GM23338 (cell line): ENCODE measurements around the gene ENPP4. TPM values are rescaled to one million over a fixed set of nuclear protein-coding genes. Genes with fewer than 3 reads are reported as not detected.
A peak's percentile ranks its signal among the peaks of the same experiment; 100 is the strongest.

Source experiments
- ATAC-seq: fragments of 200-7000 bp; cut with Tn5 transposase; 3 replicates; pipeline ENCODE4 v1.9.1; 2020
- DNase-seq: peaks from one replicate; pipeline ENCODE4 v3.0.0-alpha.2; 2015; ENCODE audit warnings: low spot score
- H2AFZ ChIP-seq: fragments of 200-600 bp; sonication (generic); 2 replicates; pipeline ENCODE4 v1.8.0; 2016; ENCODE audit warnings: antibody characterized with exemption, mild to moderate bottlenecking, moderate library complexity
- H3F3A ChIP-seq: fragments of 200-600 bp; sonication (generic); replicated peaks from 2 replicates; pipeline ENCODE4 v1.8.0; 2017; ENCODE audit warnings: antibody characterized with exemption, mixed run types, low read depth
- H3K27ac ChIP-seq: fragments of 200-600 bp; sonication (generic); 2 replicates; pipeline ENCODE4 v1.6.1; 2016; ENCODE audit warnings: low read depth
- H3K27me3 ChIP-seq: fragments of 200-600 bp; sonication (generic); 2 replicates; pipeline ENCODE4 v1.8.0; 2016; ENCODE audit warnings: mild to moderate bottlenecking, mixed run types, moderate library complexity; ENCODE audit not compliant: insufficient read depth
- H3K36me3 ChIP-seq: fragments of 200-600 bp; sonication (generic); 2 replicates; pipeline ENCODE4 v1.8.0; 2016; ENCODE audit warnings: mild to moderate bottlenecking; ENCODE audit not compliant: insufficient read depth
- H3K4me1 ChIP-seq: fragments of 200-600 bp; sonication (generic); 2 replicates; pipeline ENCODE4 v1.8.0; 2016; ENCODE audit warnings: mild to moderate bottlenecking, moderate library complexity; ENCODE audit not compliant: insufficient read depth
- H3K4me2 ChIP-seq: fragments of 200-600 bp; sonication (generic); 2 replicates; pipeline ENCODE4 v1.7.1; 2017; ENCODE audit warnings: mixed run types
- H3K4me3 ChIP-seq: fragments of 200-600 bp; sonication (generic); 2 replicates; pipeline ENCODE4 v1.6.1; 2016; ENCODE audit warnings: mixed run types
- H3K79me2 ChIP-seq: fragments of 200-600 bp; sonication (generic); replicated peaks from 2 replicates; pipeline ENCODE4 v1.8.0; 2017; ENCODE audit warnings: mild to moderate bottlenecking; ENCODE audit not compliant: insufficient read depth
- H3K9me2 ChIP-seq: fragments of 200-600 bp; sonication (generic); 2 replicates; pipeline ENCODE4 v1.8.0; 2017; ENCODE audit not compliant: insufficient read depth
- H4K20me1 ChIP-seq: fragments of 200-600 bp; sonication (generic); replicated peaks from 2 replicates; pipeline ENCODE4 v1.8.0; 2017; ENCODE audit warnings: mild to moderate bottlenecking; ENCODE audit not compliant: insufficient read depth
- H3K27ac Mint-ChIP-seq: 2 replicates; pipeline ENCODE4 v1.8.0; 2020; ENCODE audit warnings: inconsistent platforms, mild to moderate bottlenecking, moderate library complexity, mixed read lengths
- H3K27me3 Mint-ChIP-seq: 3 replicates; pipeline ENCODE4 v1.8.0; 2022; ENCODE audit warnings: low read depth, mild to moderate bottlenecking, moderate library complexity, mixed read lengths, inconsistent platforms; ENCODE audit not compliant: insufficient read depth, poor library complexity
- H3K36me3 Mint-ChIP-seq: 3 replicates; pipeline ENCODE4 v1.8.0; 2021; ENCODE audit warnings: low read depth, mild to moderate bottlenecking, inconsistent platforms, moderate library complexity, mixed read lengths
- H3K4me1 Mint-ChIP-seq: 3 replicates; pipeline ENCODE4 v1.8.0; 2020; ENCODE audit warnings: mild to moderate bottlenecking, inconsistent platforms, mixed read lengths
- H3K4me3 Mint-ChIP-seq: 3 replicates; pipeline ENCODE4 v1.8.0; 2021; ENCODE audit warnings: moderate library complexity, mild to moderate bottlenecking, inconsistent platforms, mixed read lengths
- H3K9me3 Mint-ChIP-seq: 3 replicates; pipeline ENCODE4 v1.8.0; 2020; ENCODE audit warnings: moderate library complexity, mild to moderate bottlenecking, inconsistent platforms, mixed read lengths
- CREB1 ChIP-seq: fragments of 250-450 bp; sonication (Bioruptor Pico); IDR thresholded peaks from 2 replicates; pipeline ENCODE4 v1.5.0; 2020; ENCODE audit warnings: low read depth, mild to moderate bottlenecking, moderate library complexity
- ETS1 ChIP-seq: IDR thresholded peaks from 2 replicates; pipeline ENCODE4 v1.6.1; 2016; ENCODE audit warnings: antibody characterized with exemption
- EZH2phosphoT487 ChIP-seq: fragments of 200-600 bp; sonication (generic); IDR thresholded peaks from one replicate; pipeline ENCODE4 v1.8.1; 2018; ENCODE audit warnings: antibody characterized with exemption; ENCODE audit not compliant: unreplicated experiment
- NANOG ChIP-seq: IDR thresholded peaks from 2 replicates; pipeline ENCODE4 v1.6.1; 2016; ENCODE audit warnings: antibody characterized with exemption, borderline replicate concordance
- POLR2AphosphoS5 ChIP-seq: IDR thresholded peaks from 2 replicates; pipeline ENCODE4 v1.6.1; 2016; ENCODE audit warnings: antibody characterized with exemption, low read depth
- STAT1 ChIP-seq: IDR thresholded peaks from one replicate; pipeline ENCODE4 v1.6.1; 2016; ENCODE audit warnings: antibody characterized with exemption; ENCODE audit not compliant: unreplicated experiment
- ZNF114 ChIP-seq: fragments of 250-450 bp; sonication (Bioruptor Pico); IDR thresholded peaks from 2 replicates; pipeline ENCODE4 v1.5.0; 2020; ENCODE audit warnings: mild to moderate bottlenecking, moderate library complexity
- polyA plus RNA-seq: library from polyadenylated mRNA; unstranded; fragments of >200 nt; fragmentation: Nextera tagmentation; extraction: Ambion mirVana; gene quantifications from 2 replicates; pipeline ENCODE4 v1.2.1, GENCODE V29; 2016
- total RNA-seq: library from RNA; depleted of rRNA; stranded (reverse); fragments of >200 nt; shearing (Covaris generic); gene quantifications from 2 replicates; pipeline ENCODE4 v1.2.3, GENCODE V29; 2014
- TF ChIP-seq, protein P1 (sequence below): fragments of 250-450 bp; sonication (Bioruptor Pico); IDR thresholded peaks from 2 replicates; pipeline ENCODE4 v1.5.0; 2020; ENCODE audit warnings: mild to moderate bottlenecking, moderate library complexity

Gene ENPP4
- total and polyA plus RNA-seq, 2 experiments from 2014 or later, result 2.2 to 4.4 TPM

- no peaks in the 10 kb centered on the region for H4K20me1 ChIP-seq
- H3K79me2 ChIP-seq, result peaks cover 16% of the 10 kb centered on the region
- H3K27ac ChIP-seq, result no peak overlapping the region
- no peak overlapping the region for H3K4me2 ChIP-seq
- Mint-ChIP-seq H3K27ac (no peak overlapping the region), H3K4me3 (no peak overlapping the region), H3K36me3 (peaks cover 9% of the 10 kb centered on the region; the same call in 2 of the 3 replicates), H3K27me3 (peaks cover 4% of the 10 kb centered on the region), H3K9me3 (no peaks in the 10 kb centered on the region), H3K4me1 (peaks cover 22% of the 10 kb centered on the region)
- H3K4me3 ChIP-seq, result no peak overlapping the region
- H3F3A ChIP-seq, result no peaks in the 10 kb centered on the region
- TF ChIP-seq NANOG (no peak), ETS1 (no peak), EZH2phosphoT487 (no peak), ZNF114 (CRISPR knock-in tag) (no peak), CREB1 (CRISPR knock-in tag) (no peak)
- peaks cover 5% of the 10 kb centered on the region; the same call in 1 of the 2 replicates for H3K36me3 ChIP-seq
- ATAC-seq, result no peak
- H3K9me2 ChIP-seq, result peaks cover 2% of the 10 kb centered on the region; the same call in 1 of the 2 replicates
- H3K4me1 ChIP-seq, result peaks cover 12% of the 10 kb centered on the region
- H3K27me3 ChIP-seq, result no peaks in the 10 kb centered on the region
- no peak for DNase-seq
- peak overlapping the region; percentile 35; the same call in 1 of the 2 replicates for H2AFZ ChIP-seq
Measured at GRCh38 chr6:46172176-46172575, 42.4 kb downstream of the ENPP4 start.

GRCh38 chr6:46174904-46175303 is 45.1 kb downstream of the ENPP4 start:
- TF ChIP-seq EZH2phosphoT487, result no peak
- TF ChIP-seq ETS1, result no peak
- no peak for TF ChIP-seq CREB1 (CRISPR knock-in tag)
- TF ChIP-seq STAT1, result no peak
- Histone ChIP-seq H3K36me3 (no peaks in the 10 kb centered on the region), H3K9me2 (peaks cover 4% of the 10 kb centered on the region; the same call in 1 of the 2 replicates), H3K4me1 (peaks cover 8% of the 10 kb centered on the region), H4K20me1 (no peaks in the 10 kb centered on the region), H3K4me2 (no peak overlapping the region), H3K79me2 (peaks cover 5% of the 10 kb centered on the region), H3K27me3 (no peaks in the 10 kb centered on the region), H2AFZ (no peak overlapping the region), H3K27ac (no peak overlapping the region), H3F3A (no peaks in the 10 kb centered on the region), H3K4me3 (no peak overlapping the region)
- Mint-ChIP-seq H3K27ac (no peak overlapping the region), H3K36me3 (no peaks in the 10 kb centered on the region), H3K9me3 (no peaks in the 10 kb centered on the region), H3K4me1 (peaks cover 13% of the 10 kb centered on the region), H3K27me3 (peaks cover 4% of the 10 kb centered on the region), H3K4me3 (no peak overlapping the region)
- no peak for ATAC-seq
- no peak for DNase-seq

GRCh38 chr6:46175446-46175845 is 45.7 kb downstream of the ENPP4 start:
- H3K4me1 Mint-ChIP-seq, result peaks cover 11% of the 10 kb centered on the region
- TF ChIP-seq, protein P1, sequence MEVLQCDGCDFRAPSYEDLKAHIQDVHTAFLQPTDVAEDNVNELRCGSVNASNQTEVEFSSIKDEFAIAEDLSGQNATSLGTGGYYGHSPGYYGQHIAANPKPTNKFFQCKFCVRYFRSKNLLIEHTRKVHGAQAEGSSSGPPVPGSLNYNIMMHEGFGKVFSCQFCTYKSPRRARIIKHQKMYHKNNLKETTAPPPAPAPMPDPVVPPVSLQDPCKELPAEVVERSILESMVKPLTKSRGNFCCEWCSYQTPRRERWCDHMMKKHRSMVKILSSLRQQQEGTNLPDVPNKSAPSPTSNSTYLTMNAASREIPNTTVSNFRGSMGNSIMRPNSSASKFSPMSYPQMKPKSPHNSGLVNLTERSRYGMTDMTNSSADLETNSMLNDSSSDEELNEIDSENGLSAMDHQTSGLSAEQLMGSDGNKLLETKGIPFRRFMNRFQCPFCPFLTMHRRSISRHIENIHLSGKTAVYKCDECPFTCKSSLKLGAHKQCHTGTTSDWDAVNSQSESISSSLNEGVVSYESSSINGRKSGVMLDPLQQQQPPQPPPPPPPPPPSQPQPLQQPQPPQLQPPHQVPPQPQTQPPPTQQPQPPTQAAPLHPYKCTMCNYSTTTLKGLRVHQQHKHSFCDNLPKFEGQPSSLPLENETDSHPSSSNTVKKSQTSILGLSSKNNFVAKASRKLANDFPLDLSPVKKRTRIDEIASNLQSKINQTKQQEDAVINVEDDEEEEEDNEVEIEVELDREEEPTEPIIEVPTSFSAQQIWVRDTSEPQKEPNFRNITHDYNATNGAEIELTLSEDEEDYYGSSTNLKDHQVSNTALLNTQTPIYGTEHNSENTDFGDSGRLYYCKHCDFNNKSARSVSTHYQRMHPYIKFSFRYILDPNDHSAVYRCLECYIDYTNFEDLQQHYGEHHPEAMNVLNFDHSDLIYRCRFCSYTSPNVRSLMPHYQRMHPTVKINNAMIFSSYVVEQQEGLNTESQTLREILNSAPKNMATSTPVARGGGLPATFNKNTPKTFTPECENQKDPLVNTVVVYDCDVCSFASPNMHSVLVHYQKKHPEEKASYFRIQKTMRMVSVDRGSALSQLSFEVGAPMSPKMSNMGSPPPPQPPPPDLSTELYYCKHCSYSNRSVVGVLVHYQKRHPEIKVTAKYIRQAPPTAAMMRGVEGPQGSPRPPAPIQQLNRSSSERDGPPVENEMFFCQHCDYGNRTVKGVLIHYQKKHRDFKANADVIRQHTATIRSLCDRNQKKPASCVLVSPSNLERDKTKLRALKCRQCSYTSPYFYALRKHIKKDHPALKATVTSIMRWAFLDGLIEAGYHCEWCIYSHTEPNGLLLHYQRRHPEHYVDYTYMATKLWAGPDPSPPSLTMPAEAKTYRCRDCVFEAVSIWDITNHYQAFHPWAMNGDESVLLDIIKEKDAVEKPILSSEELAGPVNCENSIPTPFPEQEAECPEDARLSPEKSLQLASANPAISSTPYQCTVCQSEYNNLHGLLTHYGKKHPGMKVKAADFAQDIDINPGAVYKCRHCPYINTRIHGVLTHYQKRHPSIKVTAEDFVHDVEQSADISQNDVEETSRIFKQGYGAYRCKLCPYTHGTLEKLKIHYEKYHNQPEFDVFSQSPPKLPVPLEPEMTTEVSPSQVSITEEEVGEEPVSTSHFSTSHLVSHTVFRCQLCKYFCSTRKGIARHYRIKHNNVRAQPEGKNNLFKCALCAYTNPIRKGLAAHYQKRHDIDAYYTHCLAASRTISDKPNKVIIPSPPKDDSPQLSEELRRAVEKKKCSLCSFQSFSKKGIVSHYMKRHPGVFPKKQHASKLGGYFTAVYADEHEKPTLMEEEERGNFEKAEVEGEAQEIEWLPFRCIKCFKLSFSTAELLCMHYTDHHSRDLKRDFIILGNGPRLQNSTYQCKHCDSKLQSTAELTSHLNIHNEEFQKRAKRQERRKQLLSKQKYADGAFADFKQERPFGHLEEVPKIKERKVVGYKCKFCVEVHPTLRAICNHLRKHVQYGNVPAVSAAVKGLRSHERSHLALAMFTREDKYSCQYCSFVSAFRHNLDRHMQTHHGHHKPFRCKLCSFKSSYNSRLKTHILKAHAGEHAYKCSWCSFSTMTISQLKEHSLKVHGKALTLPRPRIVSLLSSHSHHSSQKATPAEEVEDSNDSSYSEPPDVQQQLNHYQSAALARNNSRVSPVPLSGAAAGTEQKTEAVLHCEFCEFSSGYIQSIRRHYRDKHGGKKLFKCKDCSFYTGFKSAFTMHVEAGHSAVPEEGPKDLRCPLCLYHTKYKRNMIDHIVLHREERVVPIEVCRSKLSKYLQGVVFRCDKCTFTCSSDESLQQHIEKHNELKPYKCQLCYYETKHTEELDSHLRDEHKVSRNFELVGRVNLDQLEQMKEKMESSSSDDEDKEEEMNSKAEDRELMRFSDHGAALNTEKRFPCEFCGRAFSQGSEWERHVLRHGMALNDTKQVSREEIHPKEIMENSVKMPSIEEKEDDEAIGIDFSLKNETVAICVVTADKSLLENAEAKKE (CRISPR knock-in tag), result no peak
- TF ChIP-seq POLR2AphosphoS5, result no peak

More at GRCh38 chr6:46175446-46175845, 45.7 kb downstream of the ENPP4 start:
- no peaks in the 10 kb centered on the region for H3K9me3 Mint-ChIP-seq
- Histone ChIP-seq H4K20me1 (no peaks in the 10 kb centered on the region), H3K4me3 (no peak overlapping the region), H3K27me3 (no peaks in the 10 kb centered on the region), H3F3A (no peaks in the 10 kb centered on the region), H3K4me1 (peaks cover 5% of the 10 kb centered on the region; the same call in 1 of the 2 replicates), H2AFZ (no peak overlapping the region), H3K4me2 (no peak overlapping the region), H3K36me3 (no peaks in the 10 kb centered on the region), H3K9me2 (peaks cover 6% of the 10 kb centered on the region; the same call in 1 of the 2 replicates), H3K79me2 (no peaks in the 10 kb centered on the region), H3K27ac (no peak overlapping the region)
- H3K27me3 Mint-ChIP-seq, result peaks cover 4% of the 10 kb centered on the region
- no peak overlapping the region for H3K4me3 Mint-ChIP-seq
- ATAC-seq (no peak), DNase-seq (no peak)
- no peak overlapping the region for H3K27ac Mint-ChIP-seq
- H3K36me3 Mint-ChIP-seq, result no peaks in the 10 kb centered on the region
